Muscle layer of duodenum (tissue), 2 donors: ENCODE data around the gene FRK.
A peak's percentile ranks its signal among the peaks of the same experiment; 100 is the strongest.

Experiments used
- H3K27ac ChIP-seq: one replicate; pipeline ENCODE4 v1.7.0; 2013; ENCODE audit warnings: mild to moderate bottlenecking, low read length
- H3K27me3 ChIP-seq: one replicate; pipeline ENCODE4 v1.7.0; 2013; ENCODE audit warnings: low read depth, mild to moderate bottlenecking, control low read depth, low read length
- H3K36me3 ChIP-seq, 2 donors: one replicate each; pipeline ENCODE4 v1.7.0; 2013; ENCODE audit warnings: low read length in 2 of 2, control low read depth in 1 of 2, mild to moderate bottlenecking in 1 of 2; ENCODE audit not compliant: insufficient read depth in 2 of 2, control insufficient read depth in 1 of 2
- H3K4me1 ChIP-seq, 2 donors: one replicate each; pipeline ENCODE4 v1.7.0; 2013; ENCODE audit warnings: low read length in 2 of 2, mild to moderate bottlenecking in 2 of 2, control low read depth in 1 of 2, moderate library complexity in 1 of 2; ENCODE audit not compliant: insufficient read depth in 2 of 2, control insufficient read depth in 1 of 2
- H3K4me3 ChIP-seq, 2 donors: one replicate each; pipeline ENCODE4 v1.7.0; 2013; ENCODE audit warnings: low read length in 2 of 2, low read depth in 1 of 2, mild to moderate bottlenecking in 1 of 2
- H3K9me3 ChIP-seq, 2 donors: one replicate each; pipeline ENCODE4 v1.7.0; 2013; ENCODE audit warnings: low read length in 2 of 2, control low read depth in 1 of 2, mild to moderate bottlenecking in 1 of 2; ENCODE audit not compliant: control insufficient read depth in 1 of 2
- donor health status: healthy.

Gene FRK

DNA sequence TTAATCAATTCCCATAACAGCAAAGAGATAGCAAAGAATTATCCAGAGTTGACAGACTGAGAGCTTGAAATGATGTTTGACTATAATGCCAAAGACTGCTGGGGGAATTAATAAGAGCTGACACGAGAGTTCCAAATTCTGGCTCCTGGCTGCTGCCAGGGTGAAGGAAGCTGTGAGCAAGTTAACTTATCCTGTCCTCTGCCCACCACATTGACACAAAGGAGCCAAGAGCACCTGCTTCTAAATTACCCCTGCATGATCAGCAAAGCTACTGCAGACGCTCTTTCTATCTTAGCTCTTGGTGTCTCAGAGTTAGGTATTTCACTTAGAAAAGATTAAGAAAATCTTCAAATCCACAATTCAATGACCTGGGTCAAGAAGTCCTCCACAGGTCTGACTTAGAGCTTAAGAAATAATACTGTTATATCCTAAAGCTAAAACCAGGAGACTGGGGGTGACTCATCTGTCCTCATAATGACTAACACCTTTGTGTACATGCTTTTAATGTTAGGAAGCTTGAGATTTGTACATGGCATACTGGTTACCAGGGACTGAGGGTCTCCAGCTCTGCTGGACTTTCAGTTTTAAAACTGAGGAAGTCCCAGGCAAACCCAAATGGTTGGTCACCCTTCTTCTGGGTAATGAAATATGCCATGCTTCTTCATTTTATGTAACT lies 13.2 kb upstream of the FRK start:
- Histone ChIP-seq H3K9me3 (no peaks in the 10 kb centered on the region), H3K36me3 (no peaks in the 10 kb centered on the region), H3K27me3 (no peaks in the 10 kb centered on the region), H3K4me3 (no peak overlapping the region), H3K27ac (no peak overlapping the region), H3K4me1 (no peaks in the 10 kb centered on the region)

DNA sequence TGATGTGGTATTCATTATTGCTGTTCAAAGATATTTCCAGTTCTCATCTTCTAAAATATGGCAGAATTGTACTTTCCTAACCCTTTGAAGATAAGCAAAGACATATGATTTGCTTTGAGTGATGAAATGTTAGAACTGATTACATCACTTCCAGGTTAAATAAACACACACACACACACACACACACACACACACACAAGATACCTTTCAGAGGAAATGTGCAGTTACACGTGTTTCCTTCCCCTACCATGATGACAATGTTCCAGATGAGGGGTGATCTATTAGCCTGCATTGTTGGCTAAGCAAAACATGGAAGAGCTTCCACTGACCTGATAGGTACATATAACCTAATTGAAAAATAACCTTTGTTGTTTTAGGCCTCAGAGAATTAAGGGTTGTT lies 11.7 kb upstream of the FRK start:
- Histone ChIP-seq H3K27ac (no peak overlapping the region), H3K36me3 (no peaks in the 10 kb centered on the region), H3K27me3 (no peaks in the 10 kb centered on the region), H3K9me3 (no peaks in the 10 kb centered on the region), H3K4me1 (no peaks in the 10 kb centered on the region), H3K4me3 (no peak overlapping the region)

DNA sequence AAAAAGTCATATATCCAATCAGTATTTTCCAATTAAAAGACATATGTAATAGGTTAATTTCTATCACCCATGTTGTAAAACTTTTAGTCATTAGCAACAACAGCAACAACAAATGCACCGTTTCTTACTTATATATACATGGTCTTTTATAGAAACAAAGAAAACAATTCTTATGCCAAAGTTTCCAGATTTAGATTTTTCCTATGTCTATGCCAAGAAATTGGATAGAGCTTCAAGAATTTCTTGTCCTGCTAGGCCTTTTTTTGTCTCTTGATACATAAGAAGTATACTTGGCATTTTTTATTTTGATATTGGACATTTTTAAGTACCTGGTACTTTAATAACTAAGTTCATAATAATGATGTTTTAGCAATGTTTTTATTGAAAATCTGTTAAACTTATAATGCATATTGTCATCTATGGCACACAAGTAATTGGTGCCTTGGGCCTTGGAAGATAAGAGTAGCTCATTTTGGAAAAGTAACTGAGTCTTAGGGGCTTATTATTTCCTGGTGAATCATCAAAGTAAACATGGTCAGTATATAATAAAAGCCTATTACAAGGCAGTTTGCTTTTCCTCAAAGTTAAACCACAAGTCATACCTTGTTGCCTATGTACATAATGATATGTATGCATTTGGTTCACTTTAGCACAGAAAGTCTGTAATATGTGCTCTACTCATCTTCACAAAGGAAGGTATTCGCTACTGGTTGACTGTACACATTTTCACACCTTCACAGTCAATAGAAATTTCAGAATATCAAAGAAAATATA lies 10.1 kb upstream of the FRK start:
- no peaks in the 10 kb centered on the region for H3K36me3 ChIP-seq
- H3K4me3 ChIP-seq: no peak overlapping the region
- no peaks in the 10 kb centered on the region for H3K9me3 ChIP-seq
- no peaks in the 10 kb centered on the region for H3K4me1 ChIP-seq
- H3K27ac ChIP-seq: no peak overlapping the region
- H3K27me3 ChIP-seq: no peaks in the 10 kb centered on the region

DNA sequence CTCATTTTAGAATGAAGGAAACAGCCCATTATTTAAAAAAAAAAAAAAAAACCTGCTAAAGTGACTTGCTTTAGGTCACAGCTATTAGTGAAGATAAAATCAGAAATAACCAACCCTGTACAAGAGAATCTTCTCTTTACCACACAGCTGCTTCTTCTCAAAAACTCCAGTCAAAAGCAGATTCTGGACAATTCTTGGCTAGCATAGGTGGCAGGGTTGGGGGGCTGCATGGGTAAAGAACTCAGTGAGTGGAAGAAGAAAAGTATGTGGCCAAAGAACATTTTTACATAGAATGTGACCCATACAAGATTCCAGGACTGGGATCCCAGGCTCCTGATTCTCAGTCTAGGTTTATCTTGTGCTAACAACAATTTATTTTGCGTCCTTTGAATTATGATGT lies 9.4 kb upstream of the FRK start:
- H3K9me3 ChIP-seq: no peaks in the 10 kb centered on the region
- no peak overlapping the region for H3K27ac ChIP-seq
- H3K4me3 ChIP-seq: no peak overlapping the region

DNA sequence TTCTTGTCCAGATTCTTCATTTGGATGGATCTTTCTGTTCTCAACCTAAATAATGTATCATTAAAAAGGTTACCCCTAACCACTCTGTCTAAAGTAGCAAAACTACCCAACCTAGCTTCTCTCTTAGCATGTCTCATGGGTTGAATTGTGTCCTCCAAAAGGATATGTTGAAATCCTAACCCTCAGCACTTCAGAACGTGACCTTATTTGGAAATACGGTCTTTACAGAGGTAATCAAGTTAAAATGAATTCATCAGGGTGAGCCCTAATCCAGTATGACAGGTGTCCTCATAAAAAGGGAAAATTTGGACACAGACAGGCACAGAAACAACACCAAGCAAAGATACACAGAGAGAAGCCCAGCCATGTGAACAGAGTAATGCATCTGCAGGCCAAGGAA lies 6.1 kb upstream of the FRK start:
- no peak overlapping the region for H3K4me3 ChIP-seq
- no peak overlapping the region for H3K27ac ChIP-seq
- H3K27me3 ChIP-seq: no peaks in the 10 kb centered on the region
- H3K4me1 ChIP-seq: no peaks in the 10 kb centered on the region
- no peaks in the 10 kb centered on the region for H3K9me3 ChIP-seq
- H3K36me3 ChIP-seq: no peaks in the 10 kb centered on the region

More for the DNA sequence above, 9.4 kb upstream of the FRK start:
- H3K36me3 ChIP-seq: no peaks in the 10 kb centered on the region
- H3K27me3 ChIP-seq: no peaks in the 10 kb centered on the region
- no peaks in the 10 kb centered on the region for H3K4me1 ChIP-seq

DNA sequence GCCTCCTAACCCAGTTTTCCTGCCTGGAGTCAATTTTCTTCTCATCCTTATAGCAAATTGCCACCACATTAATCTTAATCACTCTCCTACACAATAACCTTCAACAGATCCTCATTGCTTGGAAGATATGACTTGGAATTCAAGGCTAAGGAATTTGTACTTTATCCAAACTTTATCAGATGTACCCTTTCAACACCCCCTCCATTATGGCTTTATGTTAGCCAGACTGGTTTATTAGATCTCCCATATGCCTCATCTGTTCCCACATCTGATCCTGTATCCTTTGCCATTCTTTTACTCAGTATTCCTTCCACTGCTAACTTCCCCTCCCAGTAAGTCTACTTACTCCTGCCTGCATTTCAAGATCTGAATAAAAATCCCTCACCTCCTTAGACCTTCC lies 4.0 kb upstream of the FRK start:
- Histone ChIP-seq H3K27ac (no peak overlapping the region), H3K9me3 (no peaks in the 10 kb centered on the region), H3K4me3 (no peak overlapping the region), H3K4me1 (no peaks in the 10 kb centered on the region), H3K36me3 (no peaks in the 10 kb centered on the region), H3K27me3 (no peaks in the 10 kb centered on the region)

DNA sequence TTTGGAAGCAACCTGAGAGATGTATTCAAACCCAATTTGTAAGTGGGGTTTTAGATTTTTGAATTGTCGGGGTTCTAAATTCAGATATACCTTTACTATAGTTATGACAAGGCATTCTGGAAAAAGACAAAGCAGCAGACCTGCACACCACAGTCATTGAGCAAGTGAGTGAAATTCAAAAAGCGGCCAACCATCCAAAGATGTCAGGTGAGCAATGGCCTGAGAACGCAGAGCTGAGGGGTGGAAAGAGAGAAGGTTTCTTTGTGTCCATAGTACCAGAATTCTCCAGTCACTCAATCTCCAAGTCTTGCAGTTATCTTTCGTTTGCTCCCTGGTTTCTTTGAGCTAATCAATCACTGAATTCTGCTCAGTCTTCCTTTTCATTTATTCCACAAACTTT lies 1.8 kb upstream of the FRK start:
- no peak overlapping the region for H3K4me3 ChIP-seq
- no peaks in the 10 kb centered on the region for H3K4me1 ChIP-seq
- no peak overlapping the region for H3K27ac ChIP-seq

DNA sequence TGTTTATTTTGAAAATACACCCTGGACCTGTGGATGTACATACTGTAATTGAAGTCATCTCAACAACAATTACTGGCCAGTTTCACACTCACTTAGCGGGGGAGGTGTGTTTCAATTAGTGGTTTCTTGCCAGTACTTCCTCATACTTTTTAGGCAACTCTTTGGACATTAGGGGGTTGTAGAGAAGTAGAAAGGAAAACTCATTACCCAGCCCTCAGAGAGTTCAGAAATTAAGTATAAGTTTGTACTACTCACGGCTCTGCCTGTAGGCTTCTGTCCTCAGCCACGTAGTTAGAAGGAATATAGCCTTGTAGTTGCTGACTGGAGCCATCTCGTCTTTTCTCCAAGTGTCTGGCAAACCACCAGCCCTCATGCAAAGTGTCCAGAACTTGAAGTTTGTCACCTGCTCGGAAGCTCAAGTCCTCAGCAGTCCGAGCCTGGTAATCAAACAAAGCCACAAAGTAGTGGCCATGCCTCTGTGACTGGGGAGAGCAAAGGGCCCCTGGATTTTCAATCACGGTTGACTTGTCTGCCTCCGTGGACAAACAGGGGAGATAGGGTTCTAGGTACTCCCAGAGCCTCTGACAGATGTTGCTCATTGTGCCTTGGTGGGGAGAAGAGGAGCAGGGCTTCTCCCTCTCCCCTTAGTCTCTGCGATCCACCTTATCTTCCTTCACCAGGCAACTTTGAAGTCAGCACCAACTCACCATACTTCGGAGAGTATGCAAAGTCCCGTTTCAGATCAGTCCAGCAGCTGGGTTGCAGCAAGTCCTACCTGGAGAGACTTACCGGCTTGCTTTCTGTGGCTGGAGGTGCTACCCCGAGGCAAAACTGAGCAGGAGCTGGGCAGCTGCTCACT lies 749 bp downstream of the FRK start:
- peak overlapping the region; percentile 30 to 75 for H3K4me3 ChIP-seq
- H3K9me3 ChIP-seq: no peaks in the 10 kb centered on the region
- peak overlapping the region; percentile 82 for H3K27ac ChIP-seq
- H3K4me1 ChIP-seq: no peaks in the 10 kb centered on the region
- H3K27me3 ChIP-seq: no peaks in the 10 kb centered on the region
- no peaks in the 10 kb centered on the region for H3K36me3 ChIP-seq

More for the DNA sequence above, 1.8 kb upstream of the FRK start:
- H3K36me3 ChIP-seq: no peaks in the 10 kb centered on the region
- no peaks in the 10 kb centered on the region for H3K9me3 ChIP-seq
- no peaks in the 10 kb centered on the region for H3K27me3 ChIP-seq

DNA sequence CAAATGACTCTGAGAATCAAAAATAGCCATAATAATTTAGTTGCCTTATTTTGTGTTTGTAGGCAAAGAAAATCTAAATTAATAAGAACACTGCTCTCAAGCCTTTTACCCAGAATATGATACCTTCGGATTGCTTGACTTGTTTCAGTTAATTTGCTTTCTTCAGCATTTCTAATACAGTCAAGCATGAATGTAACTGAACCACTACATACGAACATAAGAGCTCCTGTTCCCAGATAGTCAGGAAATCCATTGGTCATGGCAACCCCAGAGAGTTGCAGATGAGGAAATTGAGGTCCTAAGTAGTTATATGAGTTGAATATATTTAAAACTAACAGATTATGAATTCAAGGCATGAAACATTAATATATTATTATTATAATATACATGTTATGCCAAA lies 2.9 kb downstream of the FRK start:
- Histone ChIP-seq H3K9me3 (no peaks in the 10 kb centered on the region), H3K27ac (no peak overlapping the region), H3K4me3 (peak overlapping the region in 1 of 2 donors; percentile 40), H3K27me3 (no peaks in the 10 kb centered on the region), H3K4me1 (no peaks in the 10 kb centered on the region), H3K36me3 (no peaks in the 10 kb centered on the region)

DNA sequence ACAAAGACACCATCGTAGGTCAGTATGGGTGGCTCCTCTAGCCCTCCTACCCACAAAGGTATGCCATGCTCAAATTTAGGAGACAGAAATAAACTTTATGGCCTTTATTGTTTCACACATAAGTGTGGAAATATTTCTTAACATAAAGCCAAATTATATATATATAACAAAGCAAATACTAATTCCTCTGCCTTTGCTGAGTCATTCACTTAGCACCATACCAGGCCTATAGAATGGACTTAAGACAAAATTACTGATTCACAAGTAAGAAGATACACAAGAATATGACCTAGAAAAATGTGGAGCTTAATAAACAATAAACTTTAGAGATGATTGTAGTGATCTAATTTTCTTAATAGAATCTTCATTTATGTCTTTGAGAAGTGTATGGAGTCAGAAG lies 5.2 kb downstream of the FRK start:
- no peak overlapping the region for H3K4me3 ChIP-seq

DNA sequence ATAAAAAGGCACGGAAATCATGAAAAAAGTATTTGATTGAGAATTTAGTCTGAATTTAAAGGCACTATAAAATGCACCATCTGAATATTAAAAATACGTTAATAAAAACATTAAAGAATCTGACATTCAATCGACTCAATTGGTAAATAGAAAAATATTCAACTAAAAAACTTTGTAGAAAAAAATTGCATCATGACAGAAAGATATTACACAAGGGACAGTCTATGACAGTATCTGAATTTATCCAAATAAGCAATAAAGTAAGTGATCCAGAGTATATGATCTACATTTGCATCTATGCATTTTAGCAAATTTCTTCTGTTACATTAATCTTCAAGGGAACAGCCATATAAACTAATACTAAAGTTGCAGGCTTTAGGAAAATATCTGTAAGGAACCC lies 9.4 kb downstream of the FRK start:
- H3K27ac ChIP-seq: no peak overlapping the region
- no peaks in the 10 kb centered on the region for H3K27me3 ChIP-seq
- no peaks in the 10 kb centered on the region for H3K9me3 ChIP-seq
- no peaks in the 10 kb centered on the region for H3K36me3 ChIP-seq
- peaks cover 0 to 5% of the 10 kb centered on the region in 2 donors for H3K4me1 ChIP-seq
- no peak overlapping the region for H3K4me3 ChIP-seq

More for the DNA sequence above, 5.2 kb downstream of the FRK start:
- H3K27me3 ChIP-seq: no peaks in the 10 kb centered on the region
- H3K9me3 ChIP-seq: no peaks in the 10 kb centered on the region
- H3K27ac ChIP-seq: no peak overlapping the region
- H3K4me1 ChIP-seq: no peaks in the 10 kb centered on the region
- no peaks in the 10 kb centered on the region for H3K36me3 ChIP-seq
